GM19324 (cell line): ENCODE results near the gene POU2AF2.

Source experiments
- ATAC-seq: cut with Tn5 transposase; IDR thresholded peaks from one replicate; pipeline ENCODE4 v1.9.1; 2021; ENCODE audit warnings: mild to moderate bottlenecking, moderate library complexity; ENCODE audit not compliant: unreplicated experiment, low FRiP score

The POU2AF2 gene

GRCh38 chr11:111327908-111328624 lies 82.5 kb downstream of the POU2AF2 start:
- ATAC-seq = no peak

DNA sequence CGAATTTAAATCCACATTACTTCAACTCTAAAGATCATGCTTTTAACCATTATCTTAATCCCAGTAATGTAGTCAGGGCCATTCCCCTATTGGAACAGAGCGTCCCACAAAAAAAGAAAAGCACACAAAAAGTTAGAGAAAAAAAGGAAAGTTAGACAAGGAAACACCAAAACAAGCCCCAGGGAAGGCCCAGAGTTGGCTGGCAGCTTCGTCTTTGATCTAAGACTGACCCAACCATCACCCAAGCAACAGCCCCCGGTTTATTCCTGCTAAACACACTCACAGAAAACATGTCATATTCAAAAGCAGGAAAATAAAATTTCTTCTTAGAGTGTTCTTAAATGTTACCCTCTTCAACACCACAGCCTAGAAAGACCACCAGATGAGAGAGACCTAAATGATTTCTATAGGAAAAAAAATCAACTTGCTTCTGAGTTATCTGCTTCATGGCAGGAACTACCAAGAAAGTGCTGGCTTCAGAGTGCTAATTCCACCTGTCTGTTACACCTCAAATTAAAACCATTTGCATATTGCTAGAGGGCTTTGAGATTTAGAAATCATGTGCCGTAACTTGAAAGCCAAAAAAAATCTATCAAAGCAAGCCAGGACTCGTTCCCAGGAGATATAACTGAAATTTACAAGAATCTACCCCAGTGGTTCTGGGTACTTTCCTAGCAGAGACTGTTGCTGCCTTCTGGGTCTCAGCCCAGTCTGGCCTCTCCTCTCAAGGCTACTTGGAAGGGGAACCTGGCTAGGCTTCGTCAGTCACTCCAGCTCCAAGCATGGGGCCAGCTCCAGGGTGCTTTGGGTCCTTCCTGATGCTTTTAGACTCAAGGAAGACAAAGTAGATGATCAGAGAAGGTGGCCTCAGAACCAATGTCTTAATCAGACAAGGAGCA lies 84.0 kb downstream of the POU2AF2 start:
- ATAC-seq = no peak

GRCh38 chr11:111330234-111330893 lies 84.8 kb downstream of the POU2AF2 start:
- no peak for ATAC-seq

DNA sequence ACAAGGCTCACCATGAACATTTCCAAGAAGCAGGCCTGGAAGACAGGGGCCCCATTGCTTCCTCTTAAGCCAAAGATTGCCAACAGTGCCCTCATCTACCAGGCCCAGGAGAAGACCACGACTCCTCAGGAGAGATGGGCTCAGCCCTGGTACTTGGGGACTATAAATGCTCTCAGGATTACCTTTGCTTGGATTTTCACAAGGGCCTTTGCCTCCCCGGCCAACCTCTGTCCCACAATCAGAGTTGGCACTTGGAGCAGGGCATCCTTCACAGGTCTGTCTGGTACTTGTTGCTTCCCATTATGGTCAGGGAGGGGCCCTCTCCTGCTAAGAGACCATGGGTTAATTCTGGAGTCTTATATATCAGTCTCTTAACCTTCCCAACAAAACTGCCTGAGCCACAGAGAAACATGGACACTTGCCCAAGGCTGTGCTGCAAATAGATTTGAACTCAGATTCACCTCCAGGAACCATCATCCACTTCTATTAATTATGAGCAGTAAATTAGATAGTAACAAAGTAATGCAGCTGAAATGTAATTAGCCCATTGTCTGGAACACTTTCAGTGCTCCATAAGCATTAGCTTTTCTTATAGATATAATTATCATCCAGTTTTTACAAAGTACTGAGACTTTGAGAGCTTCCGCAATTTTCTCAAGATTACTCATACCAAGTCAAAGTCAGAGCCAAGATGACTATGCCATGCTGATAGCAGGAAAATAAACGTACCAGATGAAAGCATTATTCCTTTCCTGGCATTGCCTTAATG lies 86.4 kb downstream of the POU2AF2 start:
- no peak for ATAC-seq

GRCh38 chr11:111334532-111335502 lies 89.3 kb downstream of the POU2AF2 start:
- no peak for ATAC-seq

GRCh38 chr11:111335549-111335948 lies 90.0 kb downstream of the POU2AF2 start:
- no peak for ATAC-seq
